NCI-H510A (cell line): ENCODE measurements around the gene PRMT7.

Experiments
- DNase-seq: peaks from one replicate; lab custom pipeline; 2025; lab: John Stamatoyannopoulos, UW

The PRMT7 gene

GRCh38 chr16:68376590-68376989 lies 65.8 kb downstream of the PRMT7 start:
- DNase-seq, result no peak

- DNase-seq, result no peak
Observed at GRCh38 chr16:68377221-68377620, 66.4 kb downstream of the PRMT7 start.

GRCh38 chr16:68377667-68378393 lies 67.0 kb downstream of the PRMT7 start:
- no peak for DNase-seq

GRCh38 chr16:68378436-68379415 lies 67.9 kb downstream of the PRMT7 start:
- DNase-seq, result no peak

GRCh38 chr16:68379472-68380347 lies 68.9 kb downstream of the PRMT7 start:
- no peak for DNase-seq

DNA sequence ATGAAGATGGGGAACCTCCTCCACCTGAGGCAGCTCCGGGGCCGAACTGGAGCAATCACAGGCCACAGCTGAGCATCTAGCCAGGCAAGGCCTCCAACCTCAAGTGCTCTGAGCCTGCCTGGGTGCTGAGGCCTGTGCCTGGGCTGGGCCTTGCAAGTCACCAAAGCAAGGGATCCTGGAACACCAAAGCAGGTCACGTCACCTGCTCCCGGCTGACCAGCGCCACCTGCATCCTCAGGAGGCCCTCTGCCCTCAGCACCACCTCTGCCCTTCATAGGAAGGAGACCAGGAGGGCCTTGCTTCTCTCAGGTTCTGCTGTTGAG lies 69.5 kb downstream of the PRMT7 start:
- DNase-seq, result no peak

DNA sequence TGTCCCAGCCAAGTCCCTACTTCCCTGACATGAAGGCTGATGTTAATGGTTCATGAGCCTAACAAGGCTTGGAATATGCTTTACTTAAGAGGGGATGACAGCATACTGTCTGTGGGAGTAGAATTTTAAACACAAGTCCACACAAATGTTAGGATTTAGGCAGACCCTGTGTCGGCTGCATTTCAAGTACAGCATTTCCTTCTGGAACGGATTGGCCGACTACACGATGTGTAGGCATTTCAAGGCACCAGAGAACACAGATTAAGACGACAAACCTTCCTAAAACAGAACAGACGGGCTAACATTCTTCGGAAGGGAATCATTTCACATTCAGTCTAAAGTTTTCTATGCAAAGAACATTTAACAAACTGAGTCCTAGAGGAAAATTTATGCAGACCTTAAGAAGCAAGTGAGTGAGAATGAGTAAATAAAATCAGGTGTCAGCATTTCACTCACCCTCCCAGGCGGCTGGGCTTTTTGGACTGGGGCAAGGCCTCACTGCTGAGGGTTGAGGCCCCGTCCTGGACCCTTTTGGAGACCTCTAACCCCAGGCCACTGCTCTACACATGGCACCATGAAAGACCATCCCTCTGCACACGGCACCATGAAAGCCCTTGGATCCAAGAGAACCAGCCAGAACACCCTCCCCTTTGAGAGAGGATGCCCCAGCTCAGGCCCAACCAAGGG lies 70.0 kb downstream of the PRMT7 start:
- no peak for DNase-seq

GRCh38 chr16:68381363-68381724 lies 70.5 kb downstream of the PRMT7 start:
- no peak for DNase-seq

GRCh38 chr16:68382296-68382718 lies 71.5 kb downstream of the PRMT7 start:
- no peak for DNase-seq

DNA sequence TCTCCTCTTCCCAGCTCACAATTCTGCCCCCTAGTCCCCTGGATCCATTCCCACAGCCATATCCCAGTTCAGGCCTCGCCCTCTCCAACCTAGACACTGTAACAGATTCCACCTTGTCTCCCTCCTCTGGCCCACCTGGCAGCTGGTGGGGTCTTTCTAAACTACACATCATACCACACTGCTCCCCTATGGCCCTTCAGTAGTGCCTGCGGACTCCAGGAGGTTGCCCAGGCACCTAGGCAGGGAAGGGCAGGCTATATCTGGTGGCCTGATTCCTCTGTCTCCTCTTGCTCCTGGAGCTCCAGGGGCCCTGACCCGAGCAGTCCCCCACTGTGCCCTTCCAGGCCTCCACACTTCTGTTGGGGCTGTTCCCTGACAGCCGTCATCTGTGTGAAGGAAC lies 73.0 kb downstream of the PRMT7 start:
- no peak for DNase-seq

GRCh38 chr16:68384288-68385161 lies 73.7 kb downstream of the PRMT7 start:
- DNase-seq, result no peak

DNA sequence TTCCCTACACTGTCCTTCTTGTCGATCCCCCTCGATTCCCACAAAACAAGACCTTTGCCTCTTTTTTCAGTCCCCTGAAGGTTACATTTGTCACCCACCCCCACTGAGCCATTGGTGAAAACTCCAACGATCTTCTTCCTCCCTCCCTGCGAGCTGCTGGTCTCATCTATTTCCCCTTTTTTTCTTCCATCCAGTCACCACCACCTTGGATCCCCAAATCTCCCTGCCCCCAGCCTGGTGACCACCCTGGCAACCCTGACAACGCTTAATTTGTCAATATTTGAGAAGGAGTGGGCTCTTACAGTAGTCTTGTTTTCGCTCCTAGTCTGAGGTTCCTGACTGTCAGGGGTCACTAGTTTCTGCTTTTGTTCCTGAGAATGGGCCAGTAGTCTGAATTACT lies 74.6 kb downstream of the PRMT7 start:
- DNase-seq, result no peak

- DNase-seq, result no peak
Observed at GRCh38 chr16:68386628-68387027, 75.8 kb downstream of the PRMT7 start.

GRCh38 chr16:68387301-68387700 lies 76.5 kb downstream of the PRMT7 start:
- no peak for DNase-seq

DNA sequence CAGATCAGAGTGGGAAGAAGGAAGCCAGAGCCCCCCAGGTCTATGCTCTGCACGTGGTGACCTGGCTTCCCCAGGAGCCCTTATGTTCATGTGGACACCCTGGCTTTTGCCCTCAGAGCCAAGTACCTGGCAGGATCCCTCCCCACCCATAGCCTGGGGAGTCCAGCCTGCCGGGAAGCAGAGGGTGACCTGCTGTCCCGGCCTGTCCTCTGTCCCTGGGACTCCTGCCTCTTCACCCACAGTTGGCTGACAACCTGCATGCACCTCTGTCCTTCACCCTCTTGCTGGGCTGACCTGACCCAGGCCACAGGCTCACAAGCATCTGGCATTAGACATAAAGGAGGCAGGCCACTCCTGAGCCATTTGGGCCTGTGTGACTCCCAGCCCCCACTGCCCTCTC lies 77.3 kb downstream of the PRMT7 start:
- no peak for DNase-seq

- no peak for DNase-seq
Observed at GRCh38 chr16:68389006-68389405, 78.2 kb downstream of the PRMT7 start.

GRCh38 chr16:68389750-68390371 lies 79.0 kb downstream of the PRMT7 start:
- DNase-seq, result no peak

GRCh38 chr16:68393333-68393732 lies 82.5 kb downstream of the PRMT7 start:
- no peak for DNase-seq

DNA sequence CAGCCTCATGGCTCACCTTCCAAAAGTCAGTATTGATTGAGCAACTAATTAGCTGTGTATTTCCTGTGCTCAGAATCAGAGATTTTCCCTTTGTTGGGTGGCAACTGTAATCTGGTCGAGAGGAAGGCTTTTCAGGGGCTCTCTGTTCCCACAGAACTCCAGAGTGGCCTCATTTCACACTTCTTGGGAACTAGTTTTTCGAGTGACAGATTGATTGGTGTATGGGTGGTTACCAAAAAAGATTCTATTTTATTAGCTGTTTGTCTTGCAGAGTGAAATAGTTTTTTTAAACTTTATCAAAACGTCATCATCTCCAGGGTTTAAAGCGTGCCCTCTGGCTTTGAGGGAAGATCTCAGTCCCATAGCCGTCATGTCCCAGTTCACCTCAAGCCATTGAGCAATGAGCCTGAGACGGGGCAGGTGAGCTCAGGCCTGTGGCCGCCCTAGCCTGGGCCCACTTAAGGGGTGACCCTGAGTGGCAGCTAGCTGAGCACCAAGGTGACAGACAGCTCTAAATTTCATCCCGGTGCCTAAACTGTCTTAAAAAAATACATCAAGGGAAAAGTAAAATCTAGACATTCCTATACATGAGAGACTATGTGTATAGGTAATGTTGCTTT lies 84.5 kb downstream of the PRMT7 start:
- DNase-seq, result no peak

DNA sequence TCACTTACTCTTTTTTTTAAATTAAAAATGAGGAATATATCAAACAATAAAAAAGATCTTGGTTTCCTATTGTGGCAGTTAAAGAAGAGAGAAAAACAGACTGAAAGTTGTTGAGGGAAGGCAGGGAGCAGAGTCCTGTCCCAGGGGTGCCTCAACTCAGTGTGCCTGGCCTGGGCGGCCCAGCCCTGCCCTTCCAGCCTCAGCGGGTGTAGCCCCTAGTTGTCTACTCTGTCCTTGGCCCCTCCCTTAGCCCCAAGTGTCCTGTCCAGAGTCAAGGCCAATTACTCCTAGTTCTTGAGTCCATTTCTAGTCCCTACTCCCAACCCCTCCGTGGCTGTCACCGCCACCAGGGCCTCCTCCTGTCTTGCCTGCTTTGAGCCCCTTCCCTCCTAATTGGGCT lies 85.0 kb downstream of the PRMT7 start:
- DNase-seq, result no peak
